HG03558 (cell line): ENCODE results near the gene APOC4.
"Not testable (repeated sequence)": the region's sequence is repeated elsewhere in the genome, so short reads cannot be mapped to it uniquely, and the experiment has no call there.

Experiments used
- ATAC-seq: cut with Tn5 transposase; IDR thresholded peaks from one replicate; pipeline ENCODE4 v1.9.1; 2021; ENCODE audit warnings: moderate number of reproducible peaks; ENCODE audit not compliant: unreplicated experiment; ENCODE audit errors: extremely low read depth

The APOC4 gene

DNA sequence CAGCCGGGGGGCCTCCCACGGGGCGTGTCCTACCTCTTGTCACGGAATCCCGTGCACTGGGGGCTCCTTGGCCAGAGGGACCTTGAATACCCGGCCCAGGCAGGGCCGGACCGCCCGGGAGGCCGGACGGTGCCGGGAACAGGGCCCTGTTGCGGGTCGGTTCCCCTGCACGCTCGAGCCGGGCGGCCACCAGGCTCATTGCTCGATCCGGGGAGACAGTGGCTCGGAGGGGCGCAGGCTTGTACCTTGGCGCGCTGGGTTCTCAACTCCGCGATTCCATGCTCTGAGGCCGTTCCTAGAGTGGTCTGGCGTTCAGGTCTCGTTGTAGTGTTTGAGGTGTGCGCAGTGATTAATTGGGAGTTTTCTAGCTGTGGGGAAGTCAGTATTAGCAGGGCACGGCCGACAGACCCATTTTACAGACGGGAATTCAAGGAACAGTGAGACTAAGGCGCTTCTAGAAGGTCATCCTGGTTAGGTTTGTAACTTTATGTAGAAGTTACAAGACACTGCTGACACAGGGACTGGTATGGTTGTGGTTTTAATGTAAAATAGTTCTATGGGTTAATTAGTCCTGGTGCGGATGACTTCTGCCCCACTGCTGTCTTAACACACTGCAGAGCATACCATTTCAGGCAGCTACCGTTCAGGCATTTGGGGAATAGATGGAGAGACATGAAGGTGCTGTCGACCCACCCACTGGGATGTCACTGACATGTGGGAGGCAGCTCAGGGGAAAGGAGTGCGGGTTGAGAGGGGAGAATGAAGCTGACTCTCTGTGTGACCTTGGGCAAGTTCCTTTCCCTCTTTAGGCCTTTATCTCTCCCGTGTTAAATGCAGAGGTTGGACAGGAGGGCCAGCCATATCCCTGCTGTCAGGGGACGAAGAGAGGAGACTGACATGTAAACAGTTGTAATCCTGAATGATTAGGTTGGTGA lies 13.7 kb downstream of the APOC4 start:
- no peak for ATAC-seq

DNA sequence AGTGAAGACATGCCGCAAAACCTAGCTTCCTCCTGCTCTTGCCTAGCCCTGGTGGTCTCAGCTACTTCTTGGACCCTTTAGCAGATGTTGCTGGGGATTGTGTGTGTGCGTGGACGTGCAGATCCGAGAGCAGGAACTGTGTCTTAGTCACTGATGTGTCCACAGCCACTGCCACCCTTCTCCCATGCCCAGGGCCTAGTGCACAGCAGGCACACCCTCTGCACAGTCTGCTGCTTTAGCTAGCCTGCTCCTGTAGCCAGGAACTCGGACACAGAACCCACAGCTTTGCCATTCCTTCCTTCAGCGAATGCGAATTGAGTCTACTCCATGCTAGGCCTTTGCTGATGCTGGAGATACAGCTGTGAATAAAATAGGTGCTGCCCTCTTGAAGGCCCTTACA lies 15.5 kb downstream of the APOC4 start:
- ATAC-seq, result no peak

DNA sequence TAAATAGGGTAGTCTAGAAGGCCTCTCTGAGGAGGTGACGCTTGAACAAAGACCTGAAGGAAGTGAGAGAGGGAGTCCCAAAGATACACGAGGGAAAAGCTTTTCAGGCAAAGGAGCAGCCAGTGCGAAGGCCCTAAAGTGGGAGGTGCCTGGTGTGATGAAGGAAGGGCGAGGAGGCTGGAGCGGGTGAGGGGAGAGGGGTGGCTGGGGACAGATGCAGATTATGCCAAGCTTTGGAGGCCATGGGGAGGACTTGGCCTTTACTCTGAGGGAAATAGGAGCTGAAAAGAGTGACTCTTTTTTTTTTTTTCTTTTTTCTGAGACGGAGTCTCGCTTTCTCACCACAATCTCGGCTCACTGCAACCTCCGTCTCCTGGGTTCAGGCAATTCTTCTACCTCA lies 16.1 kb downstream of the APOC4 start:
- no peak for ATAC-seq

DNA sequence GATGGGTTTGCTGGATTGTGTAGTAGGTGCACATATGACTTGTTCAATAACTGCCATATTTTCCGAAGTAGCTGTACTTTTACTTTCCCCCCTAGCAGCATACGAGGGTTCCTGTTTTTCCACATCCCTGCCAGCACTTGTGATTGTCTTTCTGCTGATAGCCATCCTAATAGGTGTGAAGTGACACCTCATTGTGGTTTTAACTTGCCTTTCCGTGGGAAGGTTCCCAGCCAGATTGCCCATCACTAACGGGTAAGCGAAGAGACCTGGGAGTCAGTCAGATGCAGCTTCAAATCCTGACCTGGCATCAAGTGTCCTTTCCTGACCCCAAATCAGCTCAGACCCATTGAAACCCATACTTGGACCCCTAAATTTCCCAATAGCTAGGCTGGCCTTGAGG lies 17.7 kb downstream of the APOC4 start:
- no peak for ATAC-seq

DNA sequence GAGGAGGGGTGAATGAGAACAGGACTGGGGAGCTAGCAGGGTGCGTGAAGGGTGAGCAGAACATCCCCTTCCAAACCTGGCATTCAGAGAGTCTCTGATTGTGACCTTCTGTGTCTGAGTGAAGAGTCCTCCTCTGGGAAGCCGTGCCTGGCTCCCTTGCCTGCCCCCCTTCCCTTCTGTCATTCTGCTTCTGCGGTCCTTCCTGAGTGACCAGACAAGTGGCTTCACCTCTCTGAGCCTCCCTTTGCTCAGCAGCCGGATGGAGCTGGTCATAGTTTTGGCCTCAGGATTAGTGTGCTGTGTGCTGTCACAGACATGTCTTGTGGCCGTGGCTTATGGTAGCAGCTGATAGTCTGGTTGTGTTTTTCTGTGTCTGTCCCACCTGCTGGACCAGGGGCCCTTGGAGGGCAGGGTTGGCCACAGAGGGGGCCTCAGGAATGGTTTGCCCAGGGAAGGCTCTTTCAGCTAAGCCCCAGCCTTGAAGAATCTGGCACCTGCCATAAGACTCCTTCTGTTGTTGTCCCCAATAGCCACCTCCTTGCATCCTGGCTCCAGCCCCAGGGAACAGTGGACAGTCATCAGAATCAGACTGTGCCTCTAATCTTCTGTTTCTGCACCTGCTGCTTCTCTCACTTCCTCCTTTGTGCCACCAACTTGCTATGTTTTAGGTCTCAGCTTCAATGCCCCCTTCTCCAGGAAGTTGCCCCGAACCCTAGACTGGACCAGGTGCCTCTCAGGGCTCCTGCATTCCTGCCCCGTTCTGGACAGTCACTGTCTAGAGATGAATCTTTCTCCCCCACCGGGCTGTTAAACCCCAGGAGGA lies 19.1 kb downstream of the APOC4 start:
- ATAC-seq, result no peak

DNA sequence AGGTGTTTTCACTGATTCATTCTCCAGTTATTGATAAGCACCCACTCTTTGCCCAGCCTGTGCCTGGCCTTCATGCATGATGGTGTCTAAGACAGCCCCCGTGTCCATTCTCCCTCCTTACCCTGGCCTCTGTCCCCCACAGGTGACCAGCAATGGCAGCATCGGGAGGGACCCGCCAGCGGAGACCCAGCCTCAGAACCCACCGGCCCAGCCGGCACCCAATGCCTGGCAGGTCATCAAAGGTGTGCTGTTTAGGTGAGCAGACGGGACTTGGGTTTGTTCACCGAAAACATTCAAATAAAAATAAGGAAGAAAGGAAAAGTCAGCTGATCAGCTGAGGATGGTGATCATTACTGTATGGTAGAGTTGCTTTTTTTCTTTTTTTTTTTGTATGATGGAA lies 19.8 kb downstream of the APOC4 start:
- no peak for ATAC-seq

DNA sequence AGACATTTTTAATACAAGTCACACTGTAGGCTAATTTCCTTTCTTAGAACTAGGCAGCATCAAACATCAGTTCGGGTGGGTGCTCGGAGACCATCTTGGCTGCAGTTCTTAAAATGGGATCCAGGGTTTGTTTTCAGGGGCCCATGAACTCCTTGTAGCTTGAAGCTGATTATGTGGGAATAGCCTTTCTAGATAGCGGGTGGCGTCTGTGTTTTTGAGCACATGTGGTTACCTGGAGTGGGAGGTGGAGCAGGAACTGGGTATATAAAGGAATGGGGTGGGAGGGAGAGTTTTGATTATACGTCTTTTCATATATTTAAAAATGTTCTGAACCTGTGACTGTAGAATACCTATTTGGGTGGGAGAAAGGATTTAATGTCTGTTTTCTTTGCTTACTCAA lies 26.1 kb downstream of the APOC4 start:
- no peak for ATAC-seq

DNA sequence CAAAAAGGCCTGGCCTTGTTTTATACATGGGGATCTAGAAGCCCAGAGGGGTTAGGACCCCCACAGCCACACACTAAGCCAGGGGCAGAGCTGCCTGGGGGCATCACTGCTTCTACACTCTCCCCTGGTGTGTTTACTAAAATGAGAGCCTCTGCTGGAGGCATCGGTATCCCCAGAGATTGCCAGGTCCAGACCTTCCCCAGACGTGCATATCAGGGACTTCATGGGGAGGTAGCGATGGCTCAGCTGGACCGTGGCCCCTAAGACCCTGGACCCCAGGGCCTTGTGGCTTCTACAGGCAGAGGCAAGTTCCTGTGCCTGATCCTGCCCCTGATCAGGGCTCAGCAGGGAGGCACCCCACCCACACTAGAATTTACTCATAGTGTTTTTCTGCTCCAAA lies 26.6 kb downstream of the APOC4 start:
- no peak for ATAC-seq

DNA sequence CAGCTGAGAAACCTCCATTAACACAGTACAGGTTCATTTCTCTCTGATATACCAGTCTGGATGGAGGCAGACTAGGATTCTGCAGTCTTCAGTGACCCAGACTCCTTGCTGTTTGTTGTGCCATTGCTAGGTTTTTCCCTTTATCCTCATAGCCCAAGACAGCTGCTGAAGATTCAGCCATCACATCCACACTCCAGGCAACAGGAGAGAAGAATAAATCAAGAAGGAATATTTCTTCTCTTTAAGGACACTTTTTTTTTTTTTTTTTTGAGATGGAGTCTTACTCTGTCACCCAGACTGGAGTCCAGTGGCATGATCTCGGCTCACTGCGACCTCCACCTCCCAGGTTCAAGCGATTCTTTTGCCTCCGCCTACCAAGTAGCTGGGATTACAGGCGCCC lies 27.4 kb downstream of the APOC4 start:
- ATAC-seq, result no peak

DNA sequence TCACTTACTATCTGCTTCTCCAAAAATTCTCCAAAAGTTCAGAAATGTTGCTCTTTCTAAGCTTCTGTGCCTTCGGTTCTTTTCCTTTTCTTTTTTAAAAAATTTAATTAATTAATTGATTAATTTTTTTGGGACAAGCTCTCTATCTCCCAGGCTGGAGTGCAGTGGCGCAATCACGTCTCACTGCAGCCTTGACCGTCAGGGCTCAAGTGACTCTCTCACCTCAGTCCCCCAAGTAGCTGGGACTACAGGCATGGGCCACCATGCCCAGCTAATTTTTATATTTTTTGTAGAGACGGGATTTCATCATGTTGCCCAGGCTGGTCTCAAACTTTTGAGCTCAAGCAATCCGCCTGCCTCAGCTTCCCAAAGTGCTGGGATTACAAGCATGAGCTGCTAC lies 29.4 kb downstream of the APOC4 start:
- not testable (repeated sequence) for ATAC-seq

DNA sequence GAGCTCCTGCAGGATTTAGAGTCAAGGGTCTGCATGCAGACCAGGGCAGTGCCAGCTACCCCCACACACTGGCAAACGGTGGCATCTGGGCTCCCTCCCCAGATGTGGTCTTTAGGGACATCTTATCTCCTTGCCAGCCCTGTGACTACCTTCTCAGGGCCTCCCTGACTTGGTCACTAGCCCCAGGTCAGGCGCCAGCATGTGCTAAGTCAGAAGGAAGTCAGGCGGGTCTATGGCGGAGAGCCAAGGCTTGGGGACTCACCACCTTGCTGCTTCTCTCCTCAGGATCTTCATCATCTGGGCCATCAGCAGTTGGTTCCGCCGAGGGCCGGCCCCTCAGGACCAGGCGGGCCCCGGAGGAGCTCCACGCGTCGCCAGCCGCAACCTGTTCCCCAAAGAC lies 30.8 kb downstream of the APOC4 start:
- no peak for ATAC-seq

DNA sequence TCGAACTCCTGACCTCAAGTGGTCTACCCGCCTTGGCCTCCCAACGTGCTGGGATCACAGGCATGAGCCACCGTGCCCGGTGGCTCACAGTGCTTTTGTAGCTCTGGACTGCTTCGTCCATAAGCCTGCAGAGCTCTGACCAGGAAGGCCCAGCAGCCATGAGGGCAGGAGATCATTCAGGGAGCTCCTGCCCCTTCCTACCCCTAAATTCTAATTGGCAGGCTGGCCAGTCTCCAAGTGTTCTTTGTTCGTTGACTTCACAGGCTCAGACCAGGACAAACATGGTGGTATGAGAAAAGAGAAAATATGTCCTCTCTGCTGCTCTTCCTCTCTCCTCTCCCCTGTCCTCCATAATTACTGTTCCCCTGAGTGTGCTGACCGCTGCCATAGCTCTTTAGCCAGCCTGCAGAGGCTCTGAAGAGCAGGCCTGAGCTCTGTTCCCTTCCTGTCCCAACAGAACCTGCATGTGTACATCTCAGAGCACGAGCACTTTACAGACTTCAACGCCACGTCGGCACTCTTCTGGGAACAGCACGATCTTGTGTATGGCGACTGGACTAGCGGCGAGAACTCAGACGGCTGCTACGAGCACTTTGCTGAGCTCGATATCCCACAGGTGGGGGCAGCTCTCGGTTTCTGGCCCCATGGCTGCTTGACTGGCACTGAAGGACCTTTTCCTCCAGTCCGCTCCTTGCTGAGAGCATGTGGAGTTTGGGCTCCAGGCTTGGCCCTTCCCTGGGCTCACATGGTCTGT lies 32.1 kb downstream of the APOC4 start:
- ATAC-seq, result no peak

DNA sequence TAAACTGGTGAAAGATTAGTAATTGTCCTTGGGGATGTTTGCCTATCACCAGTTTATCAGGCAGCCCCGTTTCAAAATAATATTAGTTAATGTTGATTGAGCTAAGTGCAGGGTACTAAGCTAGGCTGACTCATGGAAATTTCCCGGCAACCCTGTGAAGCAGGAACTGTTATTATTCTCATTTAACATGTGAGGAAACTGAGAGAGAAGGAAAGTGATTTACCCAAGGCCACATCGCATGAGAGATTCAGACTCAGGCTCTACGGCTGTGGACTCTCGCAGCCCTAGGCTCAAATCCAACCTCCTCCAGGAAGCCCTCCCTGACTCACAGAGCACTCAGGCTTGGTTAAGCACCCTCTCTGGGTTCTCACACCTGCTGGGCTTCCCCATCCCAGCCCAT lies 32.8 kb downstream of the APOC4 start:
- ATAC-seq, result no peak

DNA sequence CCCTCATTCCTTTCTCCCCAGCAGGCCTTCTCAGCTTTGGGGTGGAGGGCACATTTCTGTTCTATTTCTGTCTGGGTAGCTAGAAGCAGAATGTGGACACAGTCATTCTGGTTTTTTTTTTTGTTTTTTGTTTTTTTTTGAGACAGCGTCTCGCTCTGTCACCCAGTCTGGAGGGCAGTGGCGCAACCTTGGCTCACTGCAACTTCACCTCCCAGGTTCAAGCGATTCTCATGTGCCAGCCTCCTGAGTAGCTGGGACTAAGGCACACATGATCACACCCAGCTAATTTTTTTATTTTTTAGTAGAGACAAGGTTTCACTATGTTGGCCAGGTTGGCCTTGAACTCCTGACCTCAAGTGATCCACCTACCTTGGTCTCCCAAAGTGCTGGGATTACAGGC lies 33.4 kb downstream of the APOC4 start:
- ATAC-seq, result no peak

DNA sequence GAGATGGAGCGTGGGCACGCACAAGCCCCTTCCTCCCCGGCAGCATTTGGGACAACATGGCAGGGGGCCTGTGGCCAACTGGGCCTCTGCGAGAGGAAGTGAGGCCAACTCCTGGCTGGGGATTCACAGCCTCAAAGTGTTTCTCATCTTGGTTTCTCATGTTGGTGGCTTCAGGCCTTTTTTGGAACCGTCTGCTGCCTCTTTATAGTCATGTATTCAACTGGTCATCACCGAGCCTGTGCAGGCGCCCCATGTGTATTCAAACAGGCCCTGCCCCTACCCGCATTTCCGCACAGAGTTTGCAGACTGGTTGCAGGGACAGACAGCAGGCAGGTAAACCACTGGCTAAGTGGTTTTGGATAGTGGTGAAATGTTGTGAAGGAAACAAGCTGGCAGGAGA lies 42.0 kb downstream of the APOC4 start:
- no peak for ATAC-seq

DNA sequence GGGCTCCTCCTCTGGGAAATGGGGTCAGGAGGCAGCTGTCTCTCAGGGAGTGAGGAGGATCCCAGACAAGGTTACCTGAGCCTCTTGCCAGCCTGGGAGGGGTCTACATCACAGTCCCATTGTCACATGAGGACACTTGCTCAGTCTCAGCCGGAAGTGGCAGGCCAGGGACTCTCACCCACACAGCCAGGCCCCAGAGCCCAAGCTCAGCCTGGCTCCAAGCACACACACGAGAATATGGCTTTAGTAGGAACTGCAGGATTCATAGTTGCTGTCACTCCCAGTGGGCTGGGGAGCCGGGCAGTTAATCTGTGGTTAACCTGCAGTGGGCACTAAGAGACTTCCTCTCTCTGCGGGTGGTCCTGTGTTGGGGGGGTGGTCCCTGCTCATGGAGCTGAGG lies 43.4 kb downstream of the APOC4 start:
- no peak for ATAC-seq

DNA sequence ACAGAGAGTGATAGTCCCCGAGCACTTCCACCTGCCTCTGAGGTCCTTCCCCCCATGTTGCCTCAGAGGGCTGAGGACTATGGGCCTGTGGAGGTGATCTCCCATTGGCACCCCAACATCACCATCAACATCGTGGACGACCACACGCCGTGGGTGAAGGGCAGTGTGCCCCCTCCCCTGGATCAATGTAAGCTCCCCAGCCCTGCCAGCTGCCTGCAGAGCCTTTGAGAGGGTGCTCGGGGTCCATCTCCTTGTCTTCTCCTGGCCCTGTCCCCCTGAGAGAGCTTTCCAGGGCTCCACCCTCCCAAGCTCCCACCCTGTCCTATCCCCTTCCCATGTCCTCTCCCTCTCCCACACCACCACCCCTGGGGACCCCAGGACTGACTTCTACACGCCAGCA lies 44.4 kb downstream of the APOC4 start:
- no peak for ATAC-seq

DNA sequence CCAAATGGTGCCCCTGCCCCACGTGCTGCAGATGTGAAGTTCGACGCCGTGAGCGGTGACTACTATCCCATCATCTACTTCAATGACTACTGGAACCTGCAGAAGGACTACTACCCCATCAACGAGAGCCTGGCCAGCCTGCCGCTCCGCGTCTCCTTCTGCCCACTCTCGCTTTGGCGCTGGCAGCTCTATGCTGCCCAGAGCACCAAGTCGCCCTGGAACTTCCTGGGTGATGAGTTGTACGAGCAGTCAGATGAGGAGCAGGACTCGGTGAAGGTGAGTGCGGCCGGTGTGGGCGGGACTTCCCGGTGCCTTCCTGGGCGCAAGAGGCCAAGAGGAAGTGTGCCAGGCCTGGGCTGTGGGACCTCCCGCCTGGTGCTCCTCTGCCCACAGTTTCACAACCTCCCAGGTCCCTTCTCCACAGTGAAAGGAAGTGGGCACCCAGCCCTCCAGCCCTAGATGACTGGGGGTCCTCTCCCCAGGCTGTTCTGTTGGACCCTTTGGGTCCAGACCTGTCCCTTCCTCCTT lies 45.2 kb downstream of the APOC4 start:
- no peak for ATAC-seq

DNA sequence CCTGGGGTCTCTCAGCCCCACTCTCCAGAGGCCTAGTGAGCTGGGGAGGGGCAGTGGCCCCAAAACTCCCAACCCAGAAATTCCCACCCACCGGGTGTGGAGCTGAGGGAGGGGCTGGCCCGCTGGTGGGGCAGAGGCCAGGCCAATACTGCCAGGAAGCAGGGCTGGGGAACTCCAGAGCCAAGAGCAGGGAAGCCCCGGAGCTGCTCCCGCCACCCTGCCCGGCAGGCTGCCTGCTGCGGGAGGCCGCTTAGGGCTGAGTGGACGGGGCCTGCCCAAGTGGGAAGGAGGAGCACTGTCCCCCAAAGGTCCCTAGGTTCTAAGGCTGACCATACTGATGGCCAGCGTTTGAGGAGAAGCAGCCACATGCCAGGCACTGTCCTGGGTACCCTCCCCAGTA lies 46.2 kb downstream of the APOC4 start:
- ATAC-seq, result no peak

DNA sequence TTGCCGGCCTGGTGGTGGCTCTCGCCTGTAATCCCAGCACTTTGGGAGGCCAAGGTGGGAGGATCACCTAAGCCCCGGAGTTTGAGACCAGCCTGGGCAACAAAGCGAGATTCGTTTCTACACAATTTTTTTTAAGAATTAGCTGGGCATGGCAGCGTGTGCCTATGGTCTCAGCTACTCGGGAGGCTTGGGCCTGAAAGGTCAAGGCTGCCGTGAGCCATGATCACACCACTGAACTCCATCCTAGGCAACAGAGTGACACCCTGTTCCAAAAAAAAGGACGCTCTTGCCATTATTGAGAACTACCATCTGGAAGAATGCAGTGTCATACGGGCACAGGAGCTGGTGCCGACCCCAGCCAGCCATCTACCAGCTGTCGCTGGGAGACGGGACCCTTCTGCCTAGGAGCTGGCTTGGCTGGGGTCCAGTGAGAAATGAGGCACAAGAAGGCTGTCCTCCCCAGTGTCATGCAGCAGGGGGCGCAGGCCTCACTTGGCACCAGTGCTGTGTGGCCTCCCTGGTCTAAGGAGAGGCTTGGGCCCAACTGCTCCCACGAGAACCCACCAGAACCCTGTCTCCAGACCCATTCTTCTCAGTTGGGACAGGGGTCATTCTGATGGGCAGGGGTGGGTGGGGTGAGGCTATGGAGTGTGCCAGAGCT lies 47.0 kb downstream of the APOC4 start:
- ATAC-seq, result no peak
